Neural progenitor cell (in vitro differentiated cells): ENCODE data around the gene SMCHD1. TPM values are rescaled to one million over a fixed set of nuclear protein-coding genes. Genes with fewer than 3 reads are reported as not detected.

Experiments
- DNase-seq: peaks from one replicate; pipeline ENCODE4 v3.0.0-alpha.2; 2016; ENCODE audit warnings: low spot score
- H2AFZ ChIP-seq: fragments of 200-600 bp; sonication (generic); replicated peaks from 2 replicates; pipeline ENCODE4 v1.6.1; 2016; ENCODE audit warnings: antibody characterized with exemption
- H3F3A ChIP-seq: fragments of 200-600 bp; sonication (generic); 2 replicates; pipeline ENCODE4 v1.6.1; 2016; ENCODE audit warnings: antibody characterized with exemption, low read depth
- H3K27ac ChIP-seq: fragments of 200-600 bp; sonication (generic); 2 replicates; pipeline ENCODE4 v1.5.1; 2016; ENCODE audit warnings: mild to moderate bottlenecking
- H3K27me3 ChIP-seq: fragments of 200-600 bp; sonication (generic); 2 replicates; pipeline ENCODE4 v1.6.1; 2016; ENCODE audit warnings: mild to moderate bottlenecking, moderate library complexity
- H3K36me3 ChIP-seq: fragments of 200-600 bp; sonication (generic); 2 replicates; pipeline ENCODE4 v1.5.1; 2016
- H3K4me1 ChIP-seq: fragments of 200-600 bp; sonication (generic); 2 replicates; pipeline ENCODE4 v1.6.1; 2016; ENCODE audit warnings: mixed run types
- H3K4me2 ChIP-seq: fragments of 200-600 bp; sonication (generic); 2 replicates; pipeline ENCODE4 v1.6.1; 2016
- H3K4me3 ChIP-seq: fragments of 200-600 bp; sonication (generic); 2 replicates; pipeline ENCODE4 v1.5.1; 2016
- H3K79me2 ChIP-seq: fragments of 200-600 bp; sonication (generic); 2 replicates; pipeline ENCODE4 v1.6.1; 2016; ENCODE audit warnings: low read depth
- H3K9ac ChIP-seq: fragments of 200-600 bp; sonication (generic); 2 replicates; pipeline ENCODE4 v1.6.1; 2016
- H3K9me3 ChIP-seq: fragments of 200-600 bp; sonication (generic); 2 replicates; pipeline ENCODE4 v1.5.1; 2016; ENCODE audit warnings: low read depth
- H4K20me1 ChIP-seq: fragments of 200-600 bp; sonication (generic); 2 replicates; pipeline ENCODE4 v1.6.1; 2016; ENCODE audit warnings: low read depth
- H3K27ac Mint-ChIP-seq: 3 replicates; pipeline ENCODE4 v1.8.0; 2021; ENCODE audit warnings: mixed read lengths
- H3K27me3 Mint-ChIP-seq: 2 replicates; pipeline ENCODE4 v1.8.0; 2022; ENCODE audit warnings: low read depth, mild to moderate bottlenecking, inconsistent platforms, moderate library complexity, mixed read lengths; ENCODE audit not compliant: insufficient read depth
- H3K36me3 Mint-ChIP-seq: 3 replicates; pipeline ENCODE4 v1.8.0; 2021; ENCODE audit warnings: mixed read lengths
- H3K4me1 Mint-ChIP-seq: 3 replicates; pipeline ENCODE4 v1.8.0; 2021; ENCODE audit warnings: mixed read lengths
- H3K4me3 Mint-ChIP-seq: 3 replicates; pipeline ENCODE4 v1.8.0; 2021; ENCODE audit warnings: mild to moderate bottlenecking, moderate library complexity, mixed read lengths
- H3K9me3 Mint-ChIP-seq: 3 replicates; pipeline ENCODE4 v1.8.0; 2020; ENCODE audit warnings: mixed read lengths
- EZH2 ChIP-seq: fragments of 200-600 bp; sonication (generic); IDR thresholded peaks from 2 replicates; pipeline ENCODE4 v1.6.1; 2017; ENCODE audit warnings: antibody characterized with exemption, mild to moderate bottlenecking, moderate library complexity
- EZH2phosphoT487 ChIP-seq: fragments of 200-600 bp; sonication (generic); IDR thresholded peaks from 2 replicates; pipeline ENCODE4 v1.6.1; 2017; ENCODE audit warnings: antibody characterized with exemption
- total RNA-seq: library from RNA; depleted of rRNA; stranded (reverse); fragments of >200 nt; gene quantifications from 2 replicates; pipeline ENCODE4 v1.2.3, GENCODE V29; 2015; ENCODE audit warnings: low replicate concordance
- TF ChIP-seq, protein P1 (sequence below): fragments of 200-600 bp; sonication (generic); IDR thresholded peaks from 2 replicates; pipeline ENCODE4 v1.5.1; 2017; ENCODE audit warnings: antibody characterized with exemption, mild to moderate bottlenecking

The SMCHD1 gene
- total RNA-seq, 1 donor from 2014 or later: 127 TPM

DNA sequence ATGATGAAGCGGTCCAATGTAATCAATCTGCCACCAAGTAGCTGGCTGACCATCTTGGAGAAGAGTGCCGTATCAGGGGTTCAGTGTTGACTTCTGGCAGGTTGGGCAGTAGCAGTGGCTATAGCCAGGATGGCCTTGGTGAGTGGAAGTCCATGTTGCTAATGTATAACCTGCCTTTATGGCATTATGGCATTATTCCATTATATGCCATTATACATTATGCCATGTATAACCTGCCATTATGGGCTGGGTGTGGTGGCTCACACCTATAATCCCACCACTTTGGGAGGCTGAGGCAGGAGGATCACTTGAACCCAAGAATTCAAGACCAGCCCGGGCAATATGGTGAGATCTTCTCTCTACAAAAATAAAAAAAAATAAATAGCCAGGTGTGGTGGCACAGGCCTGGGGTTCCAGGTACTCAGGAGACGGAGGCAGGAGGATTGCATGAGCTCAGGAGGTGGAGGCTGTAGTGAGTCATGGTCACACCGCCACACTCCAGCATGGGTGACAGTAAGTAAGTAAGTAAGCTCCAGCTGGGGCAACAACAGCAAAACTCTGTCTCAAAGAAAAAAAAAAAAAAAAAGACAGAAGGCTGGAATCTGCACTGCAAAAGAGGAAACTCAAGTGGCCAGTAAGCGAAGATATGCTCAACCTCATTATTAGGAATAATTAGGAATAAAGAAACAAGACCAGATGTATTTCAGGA is 166.8 kb downstream of the SMCHD1 start:
- Histone ChIP-seq H4K20me1 (no peaks in the 10 kb centered on the region), H3K9me3 (no peaks in the 10 kb centered on the region), H3F3A (no peaks in the 10 kb centered on the region), H3K4me1 (no peaks in the 10 kb centered on the region), H3K27me3 (no peaks in the 10 kb centered on the region), H3K4me3 (no peak overlapping the region), H2AFZ (no peak overlapping the region), H3K4me2 (no peak overlapping the region), H3K36me3 (no peaks in the 10 kb centered on the region), H3K27ac (no peak overlapping the region), H3K9ac (no peak overlapping the region), H3K79me2 (no peaks in the 10 kb centered on the region)
- Mint-ChIP-seq H3K9me3 (peaks cover 6% of the 10 kb centered on the region), H3K4me3 (no peak overlapping the region), H3K4me1 (peaks cover 4% of the 10 kb centered on the region), H3K27ac (no peak overlapping the region), H3K27me3 (peaks cover 5% of the 10 kb centered on the region), H3K36me3 (no peaks in the 10 kb centered on the region)
- no peak for DNase-seq
- TF ChIP-seq, protein P1, sequence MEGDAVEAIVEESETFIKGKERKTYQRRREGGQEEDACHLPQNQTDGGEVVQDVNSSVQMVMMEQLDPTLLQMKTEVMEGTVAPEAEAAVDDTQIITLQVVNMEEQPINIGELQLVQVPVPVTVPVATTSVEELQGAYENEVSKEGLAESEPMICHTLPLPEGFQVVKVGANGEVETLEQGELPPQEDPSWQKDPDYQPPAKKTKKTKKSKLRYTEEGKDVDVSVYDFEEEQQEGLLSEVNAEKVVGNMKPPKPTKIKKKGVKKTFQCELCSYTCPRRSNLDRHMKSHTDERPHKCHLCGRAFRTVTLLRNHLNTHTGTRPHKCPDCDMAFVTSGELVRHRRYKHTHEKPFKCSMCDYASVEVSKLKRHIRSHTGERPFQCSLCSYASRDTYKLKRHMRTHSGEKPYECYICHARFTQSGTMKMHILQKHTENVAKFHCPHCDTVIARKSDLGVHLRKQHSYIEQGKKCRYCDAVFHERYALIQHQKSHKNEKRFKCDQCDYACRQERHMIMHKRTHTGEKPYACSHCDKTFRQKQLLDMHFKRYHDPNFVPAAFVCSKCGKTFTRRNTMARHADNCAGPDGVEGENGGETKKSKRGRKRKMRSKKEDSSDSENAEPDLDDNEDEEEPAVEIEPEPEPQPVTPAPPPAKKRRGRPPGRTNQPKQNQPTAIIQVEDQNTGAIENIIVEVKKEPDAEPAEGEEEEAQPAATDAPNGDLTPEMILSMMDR: no peak

DNA sequence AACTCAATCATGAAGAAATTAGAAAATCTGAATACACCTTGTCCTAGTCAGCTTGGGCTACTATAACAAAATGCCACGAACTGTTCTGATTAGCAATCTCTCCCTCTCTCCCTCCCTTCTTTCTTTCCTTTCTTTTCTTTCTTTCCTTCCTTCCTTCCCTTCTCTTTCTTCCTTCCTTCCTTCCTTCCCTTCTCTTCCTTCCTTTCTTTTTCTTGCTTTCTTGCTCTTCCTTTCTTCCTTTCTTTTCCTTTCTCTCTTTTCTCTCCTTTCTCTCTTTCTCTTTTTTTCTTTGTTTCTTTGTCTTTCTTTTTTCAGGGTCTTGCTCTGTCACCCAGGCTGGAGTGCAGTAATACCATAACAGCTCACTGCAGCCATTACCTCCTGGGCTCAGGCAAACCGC is 167.7 kb downstream of the SMCHD1 start:
- TF ChIP-seq EZH2phosphoT487: no peak
- TF ChIP-seq, protein P1: no peak
- TF ChIP-seq EZH2: no peak
- no peak overlapping the region for H3K4me3 Mint-ChIP-seq

DNA sequence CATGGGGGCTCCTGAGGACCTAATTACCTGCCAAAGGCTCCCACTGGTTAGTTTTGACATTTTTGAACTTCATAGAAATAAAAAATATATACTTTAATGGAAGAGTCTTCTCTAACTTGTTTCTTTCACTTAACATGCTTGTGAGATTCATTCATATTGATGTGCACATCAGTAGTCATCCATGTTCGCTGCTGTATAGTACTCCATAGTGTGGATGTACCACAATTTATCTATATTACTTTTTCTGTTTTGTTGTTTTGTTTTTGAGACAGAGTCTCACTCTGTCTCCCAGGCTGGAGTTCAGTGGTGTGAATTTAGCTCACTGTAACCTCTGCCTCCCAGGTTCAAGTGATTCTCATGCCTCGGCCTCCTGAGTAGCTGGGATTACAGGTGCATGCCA is 168.4 kb downstream of the SMCHD1 start:
- no peaks in the 10 kb centered on the region for H3F3A ChIP-seq
- no peaks in the 10 kb centered on the region for H3K79me2 ChIP-seq
- H3K4me1 ChIP-seq: no peaks in the 10 kb centered on the region
- no peaks in the 10 kb centered on the region for H3K36me3 ChIP-seq
- H3K4me3 ChIP-seq: no peak overlapping the region
- no peak for DNase-seq
- H4K20me1 ChIP-seq: no peaks in the 10 kb centered on the region
- H2AFZ ChIP-seq: no peak overlapping the region
- no peaks in the 10 kb centered on the region for H3K36me3 Mint-ChIP-seq
- no peaks in the 10 kb centered on the region for H3K9me3 Mint-ChIP-seq
- TF ChIP-seq EZH2 (no peak), EZH2phosphoT487 (no peak)
- TF ChIP-seq, protein P1: no peak
- H3K9me3 ChIP-seq: no peaks in the 10 kb centered on the region
- H3K4me3 Mint-ChIP-seq: no peak overlapping the region
- peaks cover 4% of the 10 kb centered on the region for H3K4me1 Mint-ChIP-seq
- no peak overlapping the region for H3K27ac Mint-ChIP-seq
- H3K27me3 Mint-ChIP-seq: peaks cover 6% of the 10 kb centered on the region
- no peak overlapping the region for H3K4me2 ChIP-seq
- H3K27me3 ChIP-seq: no peaks in the 10 kb centered on the region
- H3K27ac ChIP-seq: no peak overlapping the region
- H3K9ac ChIP-seq: no peak overlapping the region

More for the DNA sequence above, 167.7 kb downstream of the SMCHD1 start:
- Mint-ChIP-seq H3K27ac (no peak overlapping the region), H3K27me3 (peaks cover 5% of the 10 kb centered on the region), H3K4me1 (peaks cover 4% of the 10 kb centered on the region), H3K36me3 (no peaks in the 10 kb centered on the region), H3K9me3 (peaks cover 3% of the 10 kb centered on the region)
- no peak for DNase-seq
- H3K4me3 ChIP-seq: no peak overlapping the region
- H3K79me2 ChIP-seq: no peaks in the 10 kb centered on the region
- no peaks in the 10 kb centered on the region for H4K20me1 ChIP-seq
- no peak overlapping the region for H3K27ac ChIP-seq
- no peak overlapping the region for H3K4me2 ChIP-seq
- H3K4me1 ChIP-seq: no peaks in the 10 kb centered on the region
- H2AFZ ChIP-seq: no peak overlapping the region
- no peaks in the 10 kb centered on the region for H3K36me3 ChIP-seq
- H3F3A ChIP-seq: no peaks in the 10 kb centered on the region
- H3K9ac ChIP-seq: no peak overlapping the region
- no peaks in the 10 kb centered on the region for H3K9me3 ChIP-seq
- H3K27me3 ChIP-seq: no peaks in the 10 kb centered on the region
